ENCODE measurements around the gene DMBX1.

GRCh38 chr1:46521414-46521813, 31.8 kb downstream of the DMBX1 start:
- no peak for TF ChIP-seq CTCF (IDR thresholded peaks at IDR 0.05)
- TF ChIP-seq POLR2AphosphoS5 (IDR thresholded peaks at IDR 0.05), result no peak
- TF ChIP-seq POLR2A (IDR thresholded peaks at IDR 0.05), result no peak
